Panc1 (cell line): ENCODE results near the gene SIL1. TPM values are rescaled to one million over a fixed set of nuclear protein-coding genes. Genes with fewer than 3 reads are reported as not detected.

Source experiments
- ATAC-seq: fragments of 200-7000 bp; cut with Tn5 transposase; 2 replicates; pipeline ENCODE4 v1.9.1; 2020; ENCODE audit warnings: mild to moderate bottlenecking, moderate library complexity
- BruUV-seq: library from RNA; stranded (reverse); fragments of 400-500 nt; replicated peaks from 2 replicates; lab custom pipeline; 2021; lab: Mats Ljungman, UMichigan
- CTCF ChIA-PET: fragments of 300-600 bp; sonication (Branson Sonifier 250); formaldehyde crosslinking; loops from one replicate; lab custom pipeline; 2022; ENCODE audit warnings: antibody characterized with exemption; lab: Charles Lee
- POLR2A ChIA-PET: fragments of 300-600 bp; sonication (Branson Sonifier 250); formaldehyde crosslinking; loops from one replicate; lab custom pipeline; 2022; ENCODE audit warnings: antibody characterized with exemption; lab: Charles Lee
- DNase-seq: peaks from one replicate; pipeline ENCODE4 v3.0.0-alpha.2; 2010; ENCODE audit warnings: low read depth, low spot score
- H3K27ac ChIP-seq: 2 replicates; pipeline ENCODE4 v1.5.1; 2011; ENCODE audit warnings: mild to moderate bottlenecking, low read length, inconsistent platforms
- H3K27me3 ChIP-seq: fragments of 200-500 bp; sonication (Bioruptor generic); 2 replicates; pipeline ENCODE4 v1.6.0; 2014; ENCODE audit warnings: low read length, inconsistent platforms; ENCODE audit not compliant: control insufficient read depth, insufficient read depth
- H3K36me3 ChIP-seq: fragments of 200-500 bp; sonication (Bioruptor generic); 2 replicates; pipeline ENCODE4 v1.5.1; 2014; ENCODE audit warnings: inconsistent platforms, mild to moderate bottlenecking, low read length, moderate library complexity; ENCODE audit not compliant: control insufficient read depth, insufficient read depth
- H3K4me1 ChIP-seq: 2 replicates; pipeline ENCODE4 v1.5.1; 2011; ENCODE audit warnings: inconsistent platforms, mild to moderate bottlenecking, low read length, moderate library complexity; ENCODE audit not compliant: control insufficient read depth, insufficient read depth
- H3K4me3 ChIP-seq, 2 experiments: 2 replicates each; pipeline ENCODE4 v1.5.1; 2011 to 2012; ENCODE audit warnings: low read depth in 2 of 2, low read length in 2 of 2, mild to moderate bottlenecking in 2 of 2, inconsistent platforms in 1 of 2, moderate library complexity in 1 of 2
- H3K9me3 ChIP-seq: fragments of 200-500 bp; sonication (Bioruptor generic); 2 replicates; pipeline ENCODE4 v1.5.1; 2014; ENCODE audit warnings: low read depth, mild to moderate bottlenecking, inconsistent platforms, low read length, moderate library complexity; ENCODE audit not compliant: control insufficient read depth, insufficient read depth
- POLR2AphosphoS5 ChIP-seq: IDR thresholded peaks from 2 replicates; pipeline ENCODE4 v1.6.1; 2012; ENCODE audit warnings: mild to moderate bottlenecking, low read depth, low read length, moderate library complexity
- SIN3A ChIP-seq: IDR thresholded peaks from 2 replicates; pipeline ENCODE4 v1.6.1; 2012; ENCODE audit warnings: low read depth, mild to moderate bottlenecking, low read length, moderate library complexity, borderline replicate concordance; ENCODE audit not compliant: insufficient read depth
- TCF7L2 ChIP-seq: IDR thresholded peaks from 2 replicates; pipeline ENCODE4 v1.6.1; 2011; ENCODE audit warnings: mild to moderate bottlenecking, low read depth, low read length, inconsistent platforms
- in situ Hi-C: cut with HindIII; loops from 2 replicates; pipeline ENCODE4 v1.10.0; 2016; ENCODE audit warnings: low sequenced_read_pairs, low pct_unique_long_range_greater_than_20kb
- intact Hi-C: fragments of 100-400 bp; cut with micrococcal nuclease; formaldehyde crosslinking; loops from one replicate; pipeline ENCODE4 v1.10.0; 2022; ENCODE audit not compliant: unreplicated experiment
- total RNA-seq: library from RNA; stranded (reverse); gene quantifications from one replicate; pipeline ENCODE4 v1.2.1, GENCODE V29; 2021; ENCODE audit not compliant: unreplicated experiment
- TF ChIP-seq, protein P1 (sequence below): fragments of 450-650 bp; IDR thresholded peaks from 2 replicates; pipeline ENCODE4 v1.5.1; 2017; ENCODE audit warnings: mild to moderate bottlenecking
- TF ChIP-seq, protein P2 (sequence below), 2 experiments: IDR thresholded peaks; 2 replicates each; pipeline ENCODE4 v1.6.1; 2011 to 2012; ENCODE audit warnings: low read depth in 2 of 2, control low read depth in 1 of 2, low read length in 1 of 2, mild to moderate bottlenecking in 1 of 2, moderate library complexity in 1 of 2; ENCODE audit not compliant: insufficient read depth in 1 of 2

Gene SIL1
- total RNA-seq, 1 experiment from 2014 or later: 35.4 TPM

- intact Hi-C loops (no loop called here), in situ Hi-C loops (no loop called here)
- BruUV-seq: no TSS peak
- no peak for DNase-seq
- TF ChIP-seq SIN3A (no peak), POLR2AphosphoS5 (no peak), TCF7L2 (no peak)
- TF ChIP-seq, protein P1, sequence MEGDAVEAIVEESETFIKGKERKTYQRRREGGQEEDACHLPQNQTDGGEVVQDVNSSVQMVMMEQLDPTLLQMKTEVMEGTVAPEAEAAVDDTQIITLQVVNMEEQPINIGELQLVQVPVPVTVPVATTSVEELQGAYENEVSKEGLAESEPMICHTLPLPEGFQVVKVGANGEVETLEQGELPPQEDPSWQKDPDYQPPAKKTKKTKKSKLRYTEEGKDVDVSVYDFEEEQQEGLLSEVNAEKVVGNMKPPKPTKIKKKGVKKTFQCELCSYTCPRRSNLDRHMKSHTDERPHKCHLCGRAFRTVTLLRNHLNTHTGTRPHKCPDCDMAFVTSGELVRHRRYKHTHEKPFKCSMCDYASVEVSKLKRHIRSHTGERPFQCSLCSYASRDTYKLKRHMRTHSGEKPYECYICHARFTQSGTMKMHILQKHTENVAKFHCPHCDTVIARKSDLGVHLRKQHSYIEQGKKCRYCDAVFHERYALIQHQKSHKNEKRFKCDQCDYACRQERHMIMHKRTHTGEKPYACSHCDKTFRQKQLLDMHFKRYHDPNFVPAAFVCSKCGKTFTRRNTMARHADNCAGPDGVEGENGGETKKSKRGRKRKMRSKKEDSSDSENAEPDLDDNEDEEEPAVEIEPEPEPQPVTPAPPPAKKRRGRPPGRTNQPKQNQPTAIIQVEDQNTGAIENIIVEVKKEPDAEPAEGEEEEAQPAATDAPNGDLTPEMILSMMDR: no peak
- TF ChIP-seq, protein P2, sequence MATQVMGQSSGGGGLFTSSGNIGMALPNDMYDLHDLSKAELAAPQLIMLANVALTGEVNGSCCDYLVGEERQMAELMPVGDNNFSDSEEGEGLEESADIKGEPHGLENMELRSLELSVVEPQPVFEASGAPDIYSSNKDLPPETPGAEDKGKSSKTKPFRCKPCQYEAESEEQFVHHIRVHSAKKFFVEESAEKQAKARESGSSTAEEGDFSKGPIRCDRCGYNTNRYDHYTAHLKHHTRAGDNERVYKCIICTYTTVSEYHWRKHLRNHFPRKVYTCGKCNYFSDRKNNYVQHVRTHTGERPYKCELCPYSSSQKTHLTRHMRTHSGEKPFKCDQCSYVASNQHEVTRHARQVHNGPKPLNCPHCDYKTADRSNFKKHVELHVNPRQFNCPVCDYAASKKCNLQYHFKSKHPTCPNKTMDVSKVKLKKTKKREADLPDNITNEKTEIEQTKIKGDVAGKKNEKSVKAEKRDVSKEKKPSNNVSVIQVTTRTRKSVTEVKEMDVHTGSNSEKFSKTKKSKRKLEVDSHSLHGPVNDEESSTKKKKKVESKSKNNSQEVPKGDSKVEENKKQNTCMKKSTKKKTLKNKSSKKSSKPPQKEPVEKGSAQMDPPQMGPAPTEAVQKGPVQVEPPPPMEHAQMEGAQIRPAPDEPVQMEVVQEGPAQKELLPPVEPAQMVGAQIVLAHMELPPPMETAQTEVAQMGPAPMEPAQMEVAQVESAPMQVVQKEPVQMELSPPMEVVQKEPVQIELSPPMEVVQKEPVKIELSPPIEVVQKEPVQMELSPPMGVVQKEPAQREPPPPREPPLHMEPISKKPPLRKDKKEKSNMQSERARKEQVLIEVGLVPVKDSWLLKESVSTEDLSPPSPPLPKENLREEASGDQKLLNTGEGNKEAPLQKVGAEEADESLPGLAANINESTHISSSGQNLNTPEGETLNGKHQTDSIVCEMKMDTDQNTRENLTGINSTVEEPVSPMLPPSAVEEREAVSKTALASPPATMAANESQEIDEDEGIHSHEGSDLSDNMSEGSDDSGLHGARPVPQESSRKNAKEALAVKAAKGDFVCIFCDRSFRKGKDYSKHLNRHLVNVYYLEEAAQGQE (IDR thresholded peaks at IDR 0.05; ENCODE audit: insufficient read depth in 1 of 2, low read depth in 2 of 2, low read length in 1 of 2): no peak
- ChIA-PET CTCF (interaction anchor here (0.6 kb wide), 1 partner anchor 55 kb away, joined by 9 read pairs; no protein-coding TSS in a partner anchor), POLR2A (no interaction called here)
- no peaks in the 10 kb centered on the region for H3K9me3 ChIP-seq
- no peak overlapping the region for H3K27ac ChIP-seq
- no peak overlapping the region for H3K4me3 ChIP-seq
- no peaks in the 10 kb centered on the region for H3K4me1 ChIP-seq
- H3K27me3 ChIP-seq: no peaks in the 10 kb centered on the region
- no peaks in the 10 kb centered on the region for H3K36me3 ChIP-seq
- ATAC-seq: no peak
Observed at GRCh38 chr5:139079991-139080610, 118.1 kb downstream of the SIL1 start.

DNA sequence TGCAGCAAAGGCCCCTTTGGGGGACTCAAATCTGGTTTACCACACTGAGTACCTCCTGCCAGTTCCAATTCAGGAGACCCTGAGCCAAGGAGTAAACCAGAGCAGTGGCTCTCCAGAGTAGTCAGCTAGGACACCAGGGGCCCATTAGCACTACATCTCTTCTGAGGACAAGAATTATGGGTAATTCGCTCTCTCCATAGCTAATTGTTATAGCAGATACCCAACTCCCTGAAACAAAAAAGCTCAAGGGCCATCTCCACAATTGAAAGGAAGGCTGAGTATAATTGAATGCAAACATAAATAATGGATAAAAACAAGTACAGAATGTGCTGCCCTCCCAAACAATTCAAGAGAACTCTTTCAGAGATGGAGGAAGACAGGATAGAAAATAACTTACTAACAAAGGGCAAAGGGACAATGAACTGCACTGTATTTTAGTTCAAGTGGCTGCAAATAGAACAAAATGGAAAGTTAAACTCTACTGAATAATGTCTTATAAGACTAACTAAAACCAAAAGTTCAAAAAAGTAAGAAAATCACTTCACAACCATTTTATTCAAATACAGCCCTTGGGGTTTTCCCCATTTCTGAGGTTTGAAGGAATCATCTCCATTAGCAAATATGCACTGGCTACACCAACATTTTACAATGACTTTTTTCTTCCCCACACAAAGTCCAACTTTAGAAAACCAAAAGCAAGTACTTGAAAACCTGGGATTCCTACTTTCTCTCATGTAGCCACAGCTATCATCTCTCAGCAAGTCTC lies 118.8 kb downstream of the SIL1 start:
- intact Hi-C loops: no loop called here
- CTCF ChIA-PET: interaction anchor here (0.6 kb wide), 1 partner anchor 55 kb away, joined by 9 read pairs; no protein-coding TSS in a partner anchor
- POLR2A ChIA-PET: no interaction called here

More for the DNA sequence above, 118.8 kb downstream of the SIL1 start:
- Histone ChIP-seq H3K4me3 (no peak overlapping the region), H3K27me3 (no peaks in the 10 kb centered on the region), H3K27ac (no peak overlapping the region), H3K9me3 (no peaks in the 10 kb centered on the region), H3K36me3 (no peaks in the 10 kb centered on the region), H3K4me1 (no peaks in the 10 kb centered on the region)
- no peak for ATAC-seq
- DNase-seq: no peak
- TF ChIP-seq TCF7L2 (no peak), SIN3A (no peak), POLR2AphosphoS5 (no peak)
- TF ChIP-seq, protein P2 (IDR thresholded peaks at IDR 0.05; ENCODE audit: insufficient read depth in 1 of 2, low read depth in 2 of 2, low read length in 1 of 2): no peak
- TF ChIP-seq, protein P1: no peak
- no TSS peak for BruUV-seq
- in situ Hi-C loops: no loop called here
